ENCODE results near the gene AHCYL2.
"Not testable (repeated sequence)": the region's sequence is repeated elsewhere in the genome, so short reads cannot be mapped to it uniquely, and the experiment has no call there.

DNA sequence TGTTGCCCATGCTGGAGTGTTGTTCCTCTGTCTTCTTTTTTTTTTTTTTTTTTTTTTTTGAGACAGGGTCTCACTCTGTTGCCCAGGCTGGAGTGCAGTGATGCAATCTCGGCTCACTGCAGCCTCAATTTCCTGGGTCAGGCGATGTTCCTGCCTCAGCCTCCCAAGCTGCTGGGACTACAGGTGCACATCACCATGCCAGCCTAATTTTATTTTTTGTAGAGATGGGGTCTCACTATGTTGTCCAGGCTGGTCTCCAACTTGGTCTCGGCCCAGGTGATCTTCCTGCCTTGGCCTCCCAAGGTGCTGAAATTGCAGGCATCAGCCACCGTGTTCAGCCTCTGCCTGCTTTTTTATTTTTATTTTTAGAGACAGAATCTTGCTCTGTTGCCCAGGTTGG is 5.7 kb upstream of the AHCYL2 start:
- TF ChIP-seq TAF1 (IDR thresholded peaks at IDR 0.05; ENCODE audit: borderline replicate concordance, low read depth, low read length); POLR2AphosphoS5 (IDR thresholded peaks at IDR 0.05; ENCODE audit: low read depth, low read length); POLR2A (IDR thresholded peaks at IDR 0.05; ENCODE audit: low read depth, low read length): not testable (repeated sequence)
